ENCODE measurements around the gene KCNIP3.

- TF ChIP-seq CTCF (IDR thresholded peaks at IDR 0.05 in 8 of 11, conservative IDR thresholded peaks at IDR 0.05 in 3 of 11) = no peak
- TF ChIP-seq POLR2A (IDR thresholded peaks at IDR 0.05) = no peak
- TF ChIP-seq POLR2AphosphoS5 (IDR thresholded peaks at IDR 0.05) = no peak
These were observed 31.4 kb downstream of the KCNIP3 start for GRCh38 chr2:95328358-95329125.
